ENCODE results near the gene KIAA1328. TPM values are rescaled to one million over a fixed set of nuclear protein-coding genes. Genes with fewer than 3 reads are reported as not detected.
A peak's percentile ranks its signal among the peaks of the same experiment; 100 is the strongest.

The KIAA1328 gene
- total and polyA plus RNA-seq, 11 donors: 1.4 to 6.4 (median 4.0) TPM

DNA sequence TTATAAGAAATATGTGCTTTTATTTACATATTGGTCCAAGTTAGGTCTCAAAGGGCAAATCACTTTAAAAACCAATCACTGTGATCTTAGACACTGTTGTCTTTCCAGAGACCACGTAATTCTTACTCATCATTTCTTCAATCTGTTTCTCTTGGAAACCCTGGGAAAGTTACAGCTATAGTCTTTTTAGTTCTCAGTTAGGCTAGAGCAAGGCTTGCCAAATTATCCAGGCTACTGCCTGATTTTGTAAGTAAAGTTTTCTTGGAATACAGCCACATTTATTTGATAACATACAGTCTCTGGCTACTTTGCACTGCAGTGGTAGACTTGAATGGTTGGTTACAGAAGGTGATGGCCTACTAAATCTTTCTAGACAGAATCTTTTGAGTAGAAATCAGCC is 106.0 kb downstream of the KIAA1328 start:
- TF ChIP-seq, protein P1, sequence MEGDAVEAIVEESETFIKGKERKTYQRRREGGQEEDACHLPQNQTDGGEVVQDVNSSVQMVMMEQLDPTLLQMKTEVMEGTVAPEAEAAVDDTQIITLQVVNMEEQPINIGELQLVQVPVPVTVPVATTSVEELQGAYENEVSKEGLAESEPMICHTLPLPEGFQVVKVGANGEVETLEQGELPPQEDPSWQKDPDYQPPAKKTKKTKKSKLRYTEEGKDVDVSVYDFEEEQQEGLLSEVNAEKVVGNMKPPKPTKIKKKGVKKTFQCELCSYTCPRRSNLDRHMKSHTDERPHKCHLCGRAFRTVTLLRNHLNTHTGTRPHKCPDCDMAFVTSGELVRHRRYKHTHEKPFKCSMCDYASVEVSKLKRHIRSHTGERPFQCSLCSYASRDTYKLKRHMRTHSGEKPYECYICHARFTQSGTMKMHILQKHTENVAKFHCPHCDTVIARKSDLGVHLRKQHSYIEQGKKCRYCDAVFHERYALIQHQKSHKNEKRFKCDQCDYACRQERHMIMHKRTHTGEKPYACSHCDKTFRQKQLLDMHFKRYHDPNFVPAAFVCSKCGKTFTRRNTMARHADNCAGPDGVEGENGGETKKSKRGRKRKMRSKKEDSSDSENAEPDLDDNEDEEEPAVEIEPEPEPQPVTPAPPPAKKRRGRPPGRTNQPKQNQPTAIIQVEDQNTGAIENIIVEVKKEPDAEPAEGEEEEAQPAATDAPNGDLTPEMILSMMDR (IDR thresholded peaks at IDR 0.05): no peak
- TF ChIP-seq POLR2A (IDR thresholded peaks at IDR 0.05): no peak
- no peak overlapping the region for H3K27ac ChIP-seq
- DNase-seq: no peak
- H3K9me3 ChIP-seq: peaks cover 0 to 28% (median 7%) of the 10 kb centered on the region in 12 donors
- H3K36me3 ChIP-seq: peaks cover 0 to 4% (median 0%) of the 10 kb centered on the region in 9 donors
- WGBS, 4 donors: 47 to 56% (median 52%) methylated on average over 1 of the region's 1 CpG
- no peak overlapping the region for H3K4me3 ChIP-seq
- no peaks in the 10 kb centered on the region for H3K27me3 ChIP-seq
- peaks cover 0 to 12% (median 2%) of the 10 kb centered on the region in 12 donors for H3K4me1 ChIP-seq
- peak; percentile 51 to 92 (median 82) for ATAC-seq
- intact Hi-C loops (cut with DNase I): loop anchor here in 1 of 10 donors (10.0 kb wide), 1 partner anchor 60 kb away; no protein-coding TSS in a partner anchor

DNA sequence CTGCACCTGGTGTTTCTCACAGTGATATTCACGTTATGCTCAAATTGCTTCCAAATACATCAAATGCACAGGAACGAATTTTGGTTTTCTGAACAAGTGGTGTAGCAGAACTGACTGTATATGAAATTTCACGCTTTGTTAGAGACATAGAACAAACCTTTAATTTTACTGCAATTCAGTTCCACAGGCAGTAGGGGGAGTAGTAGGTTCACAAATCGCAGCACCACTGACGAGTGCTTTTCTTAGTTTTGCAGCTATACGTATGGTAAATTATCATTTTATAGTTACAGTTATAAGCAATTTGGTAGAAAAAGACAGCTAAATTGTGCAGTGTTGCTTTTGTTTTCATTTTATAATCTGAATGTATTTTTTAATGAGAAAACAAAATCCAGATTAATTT is 113.3 kb downstream of the KIAA1328 start:
- intact Hi-C loops (cut with DNase I): no loop called here
- TF ChIP-seq POLR2A (IDR thresholded peaks at IDR 0.05): no peak
- TF ChIP-seq, protein P1 (IDR thresholded peaks at IDR 0.05): peak in 5 of 12 donors; percentile 17 to 47 (median 27)

DNA sequence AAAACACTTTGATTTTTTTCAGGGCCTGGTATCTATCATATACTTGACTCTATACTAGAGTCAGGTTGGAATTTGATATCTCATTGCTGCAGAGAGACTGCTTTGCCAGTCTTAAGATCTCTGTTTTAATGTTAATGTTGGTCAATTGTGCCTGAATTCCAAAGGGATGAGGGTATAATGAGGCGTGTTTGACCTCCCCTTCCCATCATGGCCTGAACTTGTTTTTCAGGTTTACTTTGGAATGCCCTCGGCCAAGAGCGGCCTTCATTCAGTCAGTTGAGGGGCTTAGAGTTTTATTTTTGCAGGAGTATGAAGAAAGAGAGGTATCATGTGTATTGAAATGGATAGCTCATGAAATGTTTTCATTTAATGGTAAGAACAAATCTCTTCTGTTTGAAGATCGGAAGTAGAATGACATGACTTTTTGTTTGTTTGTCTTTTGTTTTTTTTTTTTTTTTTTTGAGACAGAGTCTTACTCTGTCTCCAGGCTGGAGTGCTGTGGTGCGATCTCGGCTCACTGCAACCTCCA is 119.0 kb downstream of the KIAA1328 start:
- TF ChIP-seq, protein P1 (IDR thresholded peaks at IDR 0.05): no peak
- no peak for TF ChIP-seq POLR2A (IDR thresholded peaks at IDR 0.05)
- Histone ChIP-seq H3K27ac (no peak overlapping the region), H3K9me3 (no peaks in the 10 kb centered on the region), H3K27me3 (no peaks in the 10 kb centered on the region), H3K4me3 (no peak overlapping the region), H3K36me3 (no peaks in the 10 kb centered on the region), H3K4me1 (no peaks in the 10 kb centered on the region)
- DNase-seq: no peak
- intact Hi-C loops (cut with DNase I): no loop called here
- ATAC-seq: no peak
- WGBS, 4 donors: 91 to 93% (median 92%) methylated on average over 6 of the region's 6 CpGs

More for the DNA sequence above, 113.3 kb downstream of the KIAA1328 start:
- Histone ChIP-seq H3K27me3 (no peaks in the 10 kb centered on the region), H3K4me3 (no peak overlapping the region), H3K36me3 (no peaks in the 10 kb centered on the region), H3K4me1 (no peaks in the 10 kb centered on the region), H3K27ac (no peak overlapping the region), H3K9me3 (peaks cover 0 to 37% (median 7%) of the 10 kb centered on the region in 12 donors)
- 62 to 77% (median 72%) methylated on average over 6 of the region's 6 CpGs for WGBS, 4 donors
- no peak for ATAC-seq
- DNase-seq: no peak

DNA sequence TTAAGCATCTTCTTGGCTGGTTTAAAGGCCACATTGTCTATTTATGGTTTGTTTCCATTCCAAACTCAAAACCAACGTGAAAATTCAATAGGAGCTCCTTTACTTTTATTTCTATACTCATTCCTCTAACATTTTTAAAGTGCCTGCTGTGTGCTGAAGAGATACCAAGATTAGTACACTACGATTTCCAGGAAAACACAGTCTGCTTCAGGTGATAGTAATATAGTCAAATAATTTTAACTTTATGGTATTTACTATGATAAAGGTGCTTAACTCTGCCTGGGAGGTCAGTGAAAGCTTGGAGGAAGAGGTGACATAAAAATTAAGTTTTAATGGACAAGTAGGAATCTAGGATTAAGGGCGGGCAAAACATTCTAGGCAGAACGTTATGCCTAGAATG is 121.4 kb downstream of the KIAA1328 start:
- Histone ChIP-seq H3K9me3 (no peaks in the 10 kb centered on the region), H3K4me1 (no peaks in the 10 kb centered on the region), H3K27me3 (no peaks in the 10 kb centered on the region), H3K27ac (no peak overlapping the region), H3K36me3 (no peaks in the 10 kb centered on the region), H3K4me3 (no peak overlapping the region)
- ATAC-seq: no peak
- WGBS, 4 donors: 49 to 63% (median 54%) methylated on average over 4 of the region's 4 CpGs
- TF ChIP-seq POLR2A (IDR thresholded peaks at IDR 0.05): no peak
- TF ChIP-seq, protein P1 (IDR thresholded peaks at IDR 0.05): no peak
- intact Hi-C loops (cut with DNase I): no loop called here
- DNase-seq: no peak

Measured in heart left ventricle (tissue), 16 donors.